GM21381 (cell line): ENCODE results near the gene SNX27.
A peak's percentile ranks its signal among the peaks of the same experiment; 100 is the strongest.
"Not testable (repeated sequence)": the region's sequence is repeated elsewhere in the genome, so short reads cannot be mapped to it uniquely, and the experiment has no call there.

ENCODE experiments used
- ATAC-seq: cut with Tn5 transposase; IDR thresholded peaks from one replicate; pipeline ENCODE4 v1.9.1; 2021; ENCODE audit warnings: mild to moderate bottlenecking, moderate library complexity; ENCODE audit not compliant: unreplicated experiment

Gene SNX27

GRCh38 chr1:151602550-151602949 lies 9.3 kb upstream of the SNX27 start:
- ATAC-seq = not testable (repeated sequence)

DNA sequence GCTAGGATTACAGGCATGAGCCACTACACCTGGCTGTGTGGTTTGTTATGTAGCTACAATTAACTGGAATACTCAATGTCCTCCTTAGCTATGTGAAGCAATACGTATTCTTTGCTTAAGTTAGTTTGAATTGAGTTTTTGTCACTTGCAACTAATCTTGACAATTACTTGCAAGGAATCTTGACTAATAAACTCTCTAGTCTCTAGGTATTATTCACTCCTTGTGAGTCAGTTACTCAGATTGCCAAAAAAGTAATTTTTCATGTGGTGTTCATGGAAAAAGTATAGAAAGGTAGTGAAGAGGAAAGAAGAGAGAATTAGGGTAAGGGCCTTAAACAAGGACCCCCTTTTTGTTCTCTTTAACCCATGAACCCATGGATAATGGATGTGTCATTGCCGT lies 7.6 kb upstream of the SNX27 start:
- ATAC-seq = no peak

GRCh38 chr1:151606384-151606783 lies 5.5 kb upstream of the SNX27 start:
- ATAC-seq = no peak

- no peak for ATAC-seq
Measured at GRCh38 chr1:151606857-151607256, 5.0 kb upstream of the SNX27 start.

DNA sequence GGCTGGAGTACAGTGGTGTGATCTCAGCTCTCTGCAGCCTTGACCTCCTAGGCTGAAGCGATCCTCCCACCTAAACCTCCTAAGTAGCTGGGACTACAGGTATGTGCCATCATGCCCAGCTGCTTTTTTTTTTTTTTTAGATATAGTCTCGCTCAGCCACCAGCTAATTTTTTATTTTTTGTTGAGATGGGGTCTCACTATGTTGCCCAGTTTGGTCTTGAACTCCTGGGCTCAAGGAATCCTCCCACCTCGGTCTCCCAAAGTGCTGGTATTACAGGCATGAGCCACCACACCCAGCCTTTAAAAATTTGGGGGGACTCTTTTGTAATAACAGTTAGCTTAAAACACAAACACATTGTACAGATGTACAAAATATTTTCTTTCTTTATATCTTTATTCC lies 1.7 kb upstream of the SNX27 start:
- no peak for ATAC-seq

- no peak for ATAC-seq
Measured at GRCh38 chr1:151611288-151611790, 511 bp upstream of the SNX27 start.

GRCh38 chr1:151612501-151613281 lies 841 bp downstream of the SNX27 start:
- peak; percentile 10 for ATAC-seq

- no peak for ATAC-seq
Measured at GRCh38 chr1:151613282-151613780, 1.5 kb downstream of the SNX27 start.

- ATAC-seq = no peak
Measured at GRCh38 chr1:151615711-151616504, 4.1 kb downstream of the SNX27 start.

GRCh38 chr1:151616505-151616849 lies 4.6 kb downstream of the SNX27 start:
- no peak for ATAC-seq

GRCh38 chr1:151618003-151618402 lies 6.2 kb downstream of the SNX27 start:
- ATAC-seq = no peak

- ATAC-seq = no peak
Measured at GRCh38 chr1:151618470-151618869, 6.6 kb downstream of the SNX27 start.

GRCh38 chr1:151618996-151619395 lies 7.1 kb downstream of the SNX27 start:
- ATAC-seq = not testable (repeated sequence)

GRCh38 chr1:151619489-151620093 lies 7.7 kb downstream of the SNX27 start:
- no peak for ATAC-seq

GRCh38 chr1:151620286-151620685 lies 8.4 kb downstream of the SNX27 start:
- ATAC-seq = no peak

GRCh38 chr1:151621351-151621750 lies 9.5 kb downstream of the SNX27 start:
- no peak for ATAC-seq

DNA sequence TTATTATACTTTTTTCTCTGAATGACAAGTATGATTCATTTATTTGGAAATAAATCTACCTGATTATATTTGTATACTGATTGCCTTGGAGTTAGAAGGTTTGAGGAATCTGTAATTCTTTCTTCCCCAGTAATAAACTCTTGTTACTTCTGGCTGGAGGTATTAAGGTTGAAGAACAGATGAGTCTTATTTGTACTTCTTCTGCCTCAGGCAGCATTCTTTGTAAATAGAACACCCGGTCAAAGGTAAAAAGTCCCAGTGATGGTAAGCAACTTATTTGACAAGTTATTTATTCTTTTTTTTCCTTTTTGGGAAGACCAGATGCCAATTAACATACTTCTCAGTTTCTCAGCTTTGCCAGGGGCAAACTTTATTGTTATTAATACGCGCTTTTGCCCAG lies 12.9 kb downstream of the SNX27 start:
- ATAC-seq = no peak

GRCh38 chr1:151626740-151627334 lies 15.0 kb downstream of the SNX27 start:
- no peak for ATAC-seq

DNA sequence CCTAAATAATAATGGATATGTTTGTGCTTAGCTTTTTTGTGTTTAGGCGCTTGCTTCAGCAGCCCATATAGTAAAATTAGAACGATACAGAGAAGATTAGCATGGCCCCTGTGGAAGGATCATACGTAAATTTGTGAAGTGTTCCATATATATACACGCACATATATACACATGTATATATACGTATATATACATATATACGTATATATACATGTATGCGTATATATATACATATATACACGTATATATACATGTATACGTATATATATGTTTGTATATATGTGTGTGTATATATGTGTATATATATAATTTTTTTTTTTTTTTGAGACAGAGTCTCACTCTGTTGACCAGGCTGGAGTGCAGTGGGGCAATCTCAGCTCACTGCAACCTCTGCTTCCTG lies 17.4 kb downstream of the SNX27 start:
- no peak for ATAC-seq

GRCh38 chr1:151635479-151636072 lies 23.7 kb downstream of the SNX27 start:
- ATAC-seq = no peak
